Activated CD4-positive, CD25-positive, alpha-beta regulatory T cell (primary cell): ENCODE measurements around the gene CARD6.
A peak's percentile ranks its signal among the peaks of the same experiment; 100 is the strongest.
"Not testable (repeated sequence)": the region's sequence is repeated elsewhere in the genome, so short reads cannot be mapped to it uniquely, and the experiment has no call there.

Experiments used
- DNase-seq, 4 experiments: peaks; one replicate each; lab custom pipeline; 2025; lab: John Stamatoyannopoulos, UW

Gene CARD6

GRCh38 chr5:40841068-40841805 lies at the start of gene CARD6:
Gene CARD6, plus strand, starts transcription at chr5:40841367. Its CDS starts 16 bp downstream, at chr5:40841383.
- DNase-seq, result no peak

- no peak for DNase-seq
Measured at GRCh38 chr5:40791715-40792139, 49.4 kb upstream of the CARD6 start.

GRCh38 chr5:40792691-40793090 lies 48.5 kb upstream of the CARD6 start:
- not testable (repeated sequence) for DNase-seq

GRCh38 chr5:40794340-40794739 lies 46.8 kb upstream of the CARD6 start:
- not testable (repeated sequence) for DNase-seq

- not testable (repeated sequence) for DNase-seq
Measured at GRCh38 chr5:40794877-40795276, 46.3 kb upstream of the CARD6 start.

- no peak for DNase-seq
Measured at GRCh38 chr5:40796487-40796889, 44.7 kb upstream of the CARD6 start.

- DNase-seq, result peak; percentile 35 to 42 (median 38)
Measured at GRCh38 chr5:40797273-40798011, 43.7 kb upstream of the CARD6 start.

- peak; percentile 70 to 88 (median 86) for DNase-seq
Measured at GRCh38 chr5:40798012-40798800, 43.0 kb upstream of the CARD6 start, which contains the start of gene PRKAA1. Gene PRKAA1, minus strand, starts transcription at chr5:40798374. Its CDS starts 185 bp downstream, at chr5:40798189.

GRCh38 chr5:40798801-40799210 lies 42.4 kb upstream of the CARD6 start:
- no peak for DNase-seq

- DNase-seq, result no peak
Measured at GRCh38 chr5:40799258-40799657, 41.9 kb upstream of the CARD6 start.

GRCh38 chr5:40801771-40802562 lies 39.2 kb upstream of the CARD6 start:
- no peak for DNase-seq

- no peak for DNase-seq
Measured at GRCh38 chr5:40812125-40812524, 29.0 kb upstream of the CARD6 start.

- DNase-seq, result no peak
Measured at GRCh38 chr5:40813698-40814281, 27.4 kb upstream of the CARD6 start.

GRCh38 chr5:40823459-40823858 lies 17.7 kb upstream of the CARD6 start:
- DNase-seq, result no peak

- not testable (repeated sequence) for DNase-seq
Measured at GRCh38 chr5:40825461-40826043, 15.6 kb upstream of the CARD6 start.

GRCh38 chr5:40826489-40827187 lies 14.5 kb upstream of the CARD6 start:
- DNase-seq, result no peak

- no peak for DNase-seq
Measured at GRCh38 chr5:40827188-40827977, 13.8 kb upstream of the CARD6 start.

GRCh38 chr5:40828021-40828631 lies 13.0 kb upstream of the CARD6 start:
- DNase-seq, result no peak
